Urinary bladder (tissue), 4 donors: Measurements from ENCODE around the gene PTTG1IP. TPM values are rescaled to one million over a fixed set of nuclear protein-coding genes. Genes with fewer than 3 reads are reported as not detected.
"Not testable (repeated sequence)": the region's sequence is repeated elsewhere in the genome, so short reads cannot be mapped to it uniquely, and the experiment has no call there.

Experiments
- DNase-seq: peaks from one replicate; pipeline ENCODE4 v3.0.0-alpha.2; 2015; ENCODE audit errors: extremely low spot score
- H3K27ac ChIP-seq: one replicate; pipeline ENCODE4 v1.5.1; 2013; ENCODE audit warnings: low read depth, mild to moderate bottlenecking, moderate library complexity
- H3K36me3 ChIP-seq: one replicate; pipeline ENCODE4 v1.6.1; 2013; ENCODE audit warnings: mild to moderate bottlenecking, moderate library complexity; ENCODE audit not compliant: insufficient read depth
- H3K4me1 ChIP-seq: one replicate; pipeline ENCODE4 v1.6.1; 2013; ENCODE audit warnings: mild to moderate bottlenecking, moderate library complexity; ENCODE audit not compliant: insufficient read depth
- H3K4me3 ChIP-seq: one replicate; pipeline ENCODE4 v1.5.1; 2013; ENCODE audit warnings: low read depth, low read length
- WGBS: extraction: QIAGEN DNeasy Blood & Tissue Kit; methylation state at CpG from one replicate; pipeline ENCODE4 v1.1.7; 2013; 5-methylcytosine and 5-hydroxymethylcytosine counted together
- polyA plus RNA-seq: library from polyadenylated mRNA; stranded (reverse); fragments of 200-250 nt; gene quantifications from one replicate; pipeline ENCODE4 v1.2.3, GENCODE V29; 2013
- total RNA-seq: library from RNA; depleted of rRNA; stranded (reverse); fragments of >200 nt; gene quantifications from one replicate; pipeline ENCODE4 v1.2.3, GENCODE V29; 2014
- donor health status: healthy with polysubstance abuse.
- donor health status: healthy.

Gene PTTG1IP
- total and polyA plus RNA-seq, 2 donors = 154 to 233 TPM

DNA sequence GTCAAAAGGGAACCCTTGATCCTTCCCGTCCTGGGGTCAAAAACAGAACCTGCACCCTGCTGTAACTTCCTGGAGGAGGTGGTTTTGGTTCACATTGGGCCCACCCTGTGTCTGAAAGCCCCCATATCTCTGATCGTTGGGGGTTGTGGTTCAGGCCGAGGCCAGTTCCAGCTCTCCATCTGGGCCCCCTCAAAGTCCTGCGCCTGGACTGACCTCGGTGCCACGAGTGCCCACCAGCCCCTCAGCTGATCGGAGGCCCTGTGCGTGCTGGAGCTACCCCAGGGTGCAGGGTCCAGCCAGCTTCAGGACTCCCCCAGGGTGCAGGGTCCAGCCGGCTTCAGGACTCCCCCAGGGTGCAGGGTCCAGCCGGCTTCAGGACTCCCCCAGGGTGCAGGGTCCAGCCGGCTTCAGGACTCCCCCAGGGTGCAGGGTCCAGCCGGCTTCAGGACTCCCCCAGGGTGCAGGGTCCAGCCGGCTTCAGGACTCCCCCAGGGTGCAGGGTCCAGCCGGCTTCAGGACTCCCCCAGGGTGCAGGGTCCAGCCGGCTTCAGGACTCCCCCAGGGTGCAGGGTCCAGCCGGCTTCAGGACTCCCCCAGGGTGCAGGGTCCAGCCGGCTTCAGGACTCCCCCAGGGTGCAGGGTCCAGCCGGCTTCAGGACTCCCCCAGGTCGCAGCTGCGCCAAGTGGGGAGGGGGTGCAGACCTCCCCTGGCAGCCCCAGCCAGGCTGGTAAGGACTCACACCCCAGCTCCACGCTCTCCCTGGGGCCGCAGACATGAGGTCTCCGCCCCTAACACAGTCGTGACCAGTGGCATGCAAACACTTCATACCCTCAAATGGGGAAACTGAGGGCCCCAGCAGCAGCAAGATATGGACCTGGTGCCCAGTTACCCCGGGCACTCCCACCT lies 39.3 kb upstream of the PTTG1IP start:
- H3K4me3 ChIP-seq, DNase-seq, H3K27ac ChIP-seq, H3K4me1 ChIP-seq, H3K36me3 ChIP-seq: not testable (repeated sequence)
- WGBS = 76% methylated on average over 19 of the region's 25 CpGs

DNA sequence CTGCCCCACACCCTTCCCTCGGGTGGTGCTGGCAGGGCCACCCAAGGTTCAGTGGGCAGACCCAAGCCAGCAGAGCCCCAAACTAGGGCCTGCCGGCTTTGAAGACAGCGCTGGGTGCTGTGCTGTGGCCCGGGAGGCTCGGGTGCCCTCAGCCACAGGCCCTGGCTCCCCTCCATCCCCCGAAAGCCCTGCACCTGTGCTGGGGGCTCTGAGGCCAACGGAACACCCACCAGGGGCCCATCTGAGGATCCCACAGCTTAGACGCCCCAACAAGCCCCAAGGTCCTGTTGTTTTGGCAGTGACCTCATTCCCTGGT lies 38.6 kb upstream of the PTTG1IP start:
- no peak for DNase-seq
- Histone ChIP-seq H3K27ac (no peak overlapping the region), H3K4me1 (peaks cover 1% of the 10 kb centered on the region), H3K36me3 (no peaks in the 10 kb centered on the region), H3K4me3 (no peak overlapping the region)
- WGBS = 81% methylated on average over 8 of the region's 8 CpGs

DNA sequence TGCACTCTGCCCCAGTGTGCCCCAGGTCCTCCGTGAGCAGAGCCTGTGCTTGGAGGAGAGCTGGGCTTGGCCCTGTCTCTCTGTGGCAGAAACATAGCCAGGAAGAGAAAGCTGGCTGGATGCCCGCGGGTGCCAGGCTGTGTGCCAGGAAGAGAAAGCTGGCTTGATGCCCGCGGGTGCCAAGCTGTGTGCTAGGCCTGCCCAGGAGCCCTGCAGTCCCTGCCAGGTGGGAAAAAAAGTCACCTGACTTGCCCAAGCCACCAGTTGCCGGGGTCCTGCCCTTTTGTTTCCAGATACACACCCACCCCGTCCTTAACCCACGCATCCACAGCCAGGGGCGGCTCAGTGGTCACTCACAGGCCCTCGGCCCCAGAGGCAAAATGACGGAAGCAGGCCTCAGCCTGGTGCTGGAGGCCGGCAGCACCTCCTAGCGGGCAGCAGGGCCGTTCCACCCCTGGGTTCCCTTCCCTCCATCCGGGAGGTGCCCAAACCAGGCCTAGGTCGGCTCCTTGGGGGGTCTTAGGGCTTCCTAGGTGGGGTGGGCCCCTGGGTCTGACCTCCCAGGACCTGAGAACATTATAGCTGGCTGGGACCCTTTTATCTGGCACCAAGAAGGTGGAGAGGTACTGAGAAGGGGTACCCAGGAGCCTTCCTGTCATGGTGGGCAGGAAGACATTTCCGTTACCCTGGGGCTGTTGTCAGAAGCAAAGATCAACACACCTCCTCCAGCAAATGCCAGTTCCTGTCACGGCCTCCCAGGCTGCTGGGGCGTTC lies 38.1 kb upstream of the PTTG1IP start:
- Histone ChIP-seq H3K36me3 (no peaks in the 10 kb centered on the region), H3K27ac (no peak overlapping the region), H3K4me3 (no peak overlapping the region), H3K4me1 (peaks cover 1% of the 10 kb centered on the region)
- DNase-seq = no peak
- 60% methylated on average over 19 of the region's 19 CpGs for WGBS

DNA sequence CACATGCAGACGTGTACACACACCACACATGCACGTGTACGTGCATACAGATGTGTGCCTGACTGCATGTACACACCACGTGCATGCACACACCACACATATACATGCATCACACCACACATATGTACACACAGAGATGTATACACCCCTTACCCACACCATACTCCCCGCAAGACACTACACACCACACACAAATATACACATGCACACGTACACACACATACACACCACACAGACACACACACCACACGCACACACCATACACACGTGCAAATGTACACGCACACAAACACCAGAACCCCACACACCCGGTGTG lies 37.5 kb upstream of the PTTG1IP start:
- 76% methylated on average over 10 of the region's 10 CpGs for WGBS
- DNase-seq = no peak
- Histone ChIP-seq H3K4me1 (peaks cover 1% of the 10 kb centered on the region), H3K4me3 (no peak overlapping the region), H3K27ac (no peak overlapping the region), H3K36me3 (no peaks in the 10 kb centered on the region)

DNA sequence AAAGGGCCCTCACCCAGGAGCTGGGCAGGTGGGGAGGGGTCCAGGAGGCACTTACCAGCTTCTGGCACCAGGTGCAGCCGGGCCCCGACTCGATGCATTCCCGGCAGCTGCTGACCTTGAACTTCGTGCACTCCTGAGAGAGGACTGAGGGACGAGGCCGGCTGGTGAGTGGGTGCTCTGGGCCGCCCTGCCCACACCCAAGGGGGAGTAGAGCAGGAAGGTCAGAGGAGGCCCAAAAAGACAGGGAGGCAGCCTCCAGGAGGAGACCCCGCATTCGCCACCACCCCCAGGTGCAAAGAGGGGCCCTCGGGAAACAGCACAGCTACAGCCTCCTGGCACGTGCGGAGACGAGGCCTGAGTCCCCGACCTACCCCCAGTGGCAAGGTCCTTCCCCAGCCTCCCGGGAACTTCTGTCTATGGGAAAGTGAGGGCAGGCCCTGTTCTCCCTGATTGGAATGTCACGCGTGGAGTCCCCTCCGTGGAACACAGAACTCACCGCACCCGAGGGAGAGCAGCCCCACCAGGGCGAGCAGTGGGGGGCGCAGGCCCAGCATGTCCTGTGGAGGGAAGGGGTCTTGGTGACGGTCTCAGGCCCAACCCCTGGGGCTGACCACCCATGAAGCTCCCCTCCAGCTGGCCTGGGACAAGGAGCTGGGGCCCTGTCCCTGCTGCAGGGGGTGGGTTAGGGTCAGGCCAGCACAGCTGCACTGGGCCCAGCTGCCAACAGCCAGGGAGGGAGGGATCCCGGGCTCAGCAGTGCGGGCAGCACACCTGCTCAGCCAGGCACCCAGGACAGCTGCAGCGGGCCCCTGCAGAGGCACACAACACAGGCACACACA lies 37.0 kb upstream of the PTTG1IP start:
- no peak for DNase-seq
- H3K27ac ChIP-seq = no peak overlapping the region
- no peak overlapping the region for H3K4me3 ChIP-seq
- no peaks in the 10 kb centered on the region for H3K36me3 ChIP-seq
- peaks cover 1% of the 10 kb centered on the region for H3K4me1 ChIP-seq
- WGBS = 85% methylated on average over 27 of the region's 27 CpGs

DNA sequence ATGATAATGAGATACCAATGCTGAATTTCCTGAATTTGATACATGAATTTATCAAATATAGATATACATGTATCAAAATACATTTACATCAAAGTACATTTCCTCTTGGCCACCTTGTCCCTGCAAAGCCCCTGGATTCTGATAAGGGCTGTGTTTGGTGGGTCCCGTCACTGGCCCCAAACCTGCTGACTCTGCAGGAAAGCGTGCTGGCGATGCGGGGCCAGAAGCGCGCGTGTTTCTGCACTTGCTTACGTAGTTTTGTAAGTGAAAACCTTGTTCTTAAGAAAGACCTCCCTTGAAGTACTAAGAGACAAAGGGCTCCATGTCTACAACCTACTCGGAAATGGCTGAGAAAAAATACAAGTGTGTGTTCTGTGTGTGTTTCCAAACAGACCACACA lies 36.2 kb upstream of the PTTG1IP start:
- WGBS = 80% methylated on average over 9 of the region's 9 CpGs
- DNase-seq = no peak
- H3K36me3 ChIP-seq = no peaks in the 10 kb centered on the region
- H3K4me3 ChIP-seq = no peak overlapping the region
- peaks cover 1% of the 10 kb centered on the region for H3K4me1 ChIP-seq
- no peak overlapping the region for H3K27ac ChIP-seq

DNA sequence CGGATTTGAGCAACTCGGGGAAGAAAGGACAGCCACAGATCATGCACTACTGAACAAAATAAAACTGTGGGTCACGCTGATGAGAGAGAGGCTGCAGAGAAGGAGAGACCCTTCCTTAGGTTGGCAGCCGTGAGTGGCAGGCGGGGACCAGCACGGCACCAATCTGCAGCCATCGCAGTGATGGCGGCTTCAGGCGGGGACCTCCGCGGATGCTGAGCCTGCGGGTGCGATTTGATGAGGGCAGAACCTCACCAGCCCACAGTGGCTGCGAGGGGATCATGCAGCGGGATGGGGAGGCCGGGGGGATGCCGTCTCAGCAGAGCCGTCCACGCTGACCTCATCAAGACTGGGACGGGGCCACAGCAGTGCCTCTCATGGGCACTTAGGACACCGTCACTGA lies 35.4 kb upstream of the PTTG1IP start:
- DNase-seq = no peak

DNA sequence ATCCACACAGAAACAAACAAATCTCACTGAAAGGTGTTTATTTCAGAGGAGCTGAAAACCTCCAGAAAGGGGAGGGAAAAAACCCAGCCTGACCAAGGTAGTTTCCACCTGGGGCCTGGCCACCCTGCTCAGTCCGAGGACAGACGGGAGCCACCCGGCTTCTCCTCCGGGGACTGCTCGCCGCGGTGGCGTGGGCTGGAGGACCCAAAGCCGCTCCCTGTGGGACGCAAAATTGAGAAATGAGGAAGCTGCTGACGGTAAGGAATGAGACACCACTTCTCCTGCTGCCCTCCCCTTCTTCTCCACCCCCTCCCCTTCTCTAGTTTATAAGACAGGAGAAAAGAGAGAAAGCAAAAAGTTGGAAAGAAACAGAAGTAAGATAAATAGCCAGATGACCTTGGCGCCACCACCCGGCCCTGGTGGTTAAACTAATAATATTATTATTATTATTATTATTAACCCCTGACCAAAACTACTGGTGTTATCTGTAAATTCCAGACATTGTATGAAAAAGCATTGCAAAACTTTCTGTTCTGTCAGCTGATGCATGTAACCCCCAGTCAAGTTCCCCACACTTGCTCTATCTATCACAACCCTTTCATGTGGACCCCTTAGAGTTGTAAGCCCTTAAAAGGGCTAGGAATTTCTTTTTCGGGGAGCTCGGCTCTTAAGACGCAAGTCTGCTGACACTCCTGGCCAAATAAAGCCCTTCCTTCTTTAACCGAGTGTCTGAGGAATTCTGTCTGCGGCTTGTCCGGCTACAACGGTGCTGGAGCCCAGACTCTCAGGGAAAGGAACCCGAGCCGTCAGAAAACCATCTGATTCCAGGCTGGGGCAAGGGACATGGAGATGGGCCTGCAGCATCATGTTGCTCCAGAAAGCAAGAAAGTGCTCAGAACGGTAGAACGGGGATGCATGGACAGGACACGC lies 34.7 kb upstream of the PTTG1IP start:
- no peaks in the 10 kb centered on the region for H3K4me1 ChIP-seq
- DNase-seq = no peak
- H3K36me3 ChIP-seq = no peaks in the 10 kb centered on the region
- no peak overlapping the region for H3K4me3 ChIP-seq
- no peak overlapping the region for H3K27ac ChIP-seq
- WGBS = 29% methylated on average over 25 of the region's 25 CpGs

More for the DNA sequence above, 35.4 kb upstream of the PTTG1IP start:
- Histone ChIP-seq H3K4me1 (peaks cover 1% of the 10 kb centered on the region), H3K36me3 (no peaks in the 10 kb centered on the region), H3K27ac (no peak overlapping the region), H3K4me3 (no peak overlapping the region)
- 89% methylated on average over 21 of the region's 21 CpGs for WGBS

DNA sequence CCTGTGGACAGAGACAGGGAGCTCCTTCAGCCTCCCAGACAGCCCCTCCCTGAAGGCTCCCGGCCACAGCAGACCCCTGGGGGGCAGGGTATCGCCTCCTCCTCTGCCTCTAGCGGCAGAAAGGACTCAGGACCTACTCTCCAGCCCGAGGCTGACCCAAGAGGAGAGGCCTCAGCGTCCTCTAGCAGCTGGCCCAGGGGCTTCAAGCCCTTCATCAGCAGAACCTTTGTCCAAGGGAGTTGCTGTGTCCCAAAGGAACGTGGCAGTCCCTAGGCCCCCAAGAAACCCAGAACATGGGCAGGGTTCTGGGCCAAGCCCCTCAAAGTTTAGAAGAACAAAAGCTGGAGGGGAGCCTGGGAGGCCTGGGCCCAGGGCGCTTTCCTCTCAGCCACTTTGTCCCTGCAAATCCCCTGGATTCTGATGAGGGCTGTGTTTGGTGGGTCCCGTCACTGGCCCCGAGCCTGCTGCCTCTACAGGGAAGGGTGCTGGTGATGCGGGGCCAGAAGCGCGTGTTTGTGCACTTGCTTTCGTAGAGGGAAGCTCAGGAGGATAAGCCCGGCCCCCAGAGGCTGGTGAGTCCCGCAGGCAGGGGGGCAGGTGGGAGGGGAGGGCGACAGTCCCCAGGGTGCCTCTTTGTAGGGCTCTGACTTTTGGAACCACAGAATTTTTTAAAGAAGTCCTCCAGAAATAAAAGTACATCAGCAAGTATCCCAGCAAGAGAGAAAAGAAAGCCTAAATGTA lies 33.9 kb upstream of the PTTG1IP start:
- no peak for DNase-seq
- 47% methylated on average over 16 of the region's 16 CpGs for WGBS
- H3K36me3 ChIP-seq = no peaks in the 10 kb centered on the region
- no peak overlapping the region for H3K27ac ChIP-seq
- H3K4me3 ChIP-seq = no peak overlapping the region
- H3K4me1 ChIP-seq = no peaks in the 10 kb centered on the region

DNA sequence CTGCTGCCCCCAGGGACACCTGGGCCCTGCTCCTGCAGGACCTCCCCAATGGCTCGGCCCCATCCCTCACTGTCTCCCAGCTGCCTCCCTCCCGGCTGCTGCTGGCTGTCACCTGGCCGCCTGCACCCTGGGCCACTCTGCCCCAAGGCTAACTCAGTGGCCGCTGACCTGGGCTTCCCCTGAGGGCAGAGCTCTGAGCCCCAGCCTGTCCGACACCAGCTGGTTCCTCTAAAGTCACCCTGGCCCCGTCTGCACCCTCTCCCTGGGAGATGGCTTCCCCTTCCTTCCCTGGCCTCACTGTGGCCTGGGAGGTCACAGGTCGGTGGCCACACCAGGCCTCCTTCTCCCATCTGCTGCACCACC lies 32.2 kb upstream of the PTTG1IP start:
- WGBS = 84% methylated on average over 7 of the region's 7 CpGs
- DNase-seq = no peak
- H3K4me1 ChIP-seq = no peaks in the 10 kb centered on the region
- H3K36me3 ChIP-seq = no peaks in the 10 kb centered on the region
- no peak overlapping the region for H3K27ac ChIP-seq
- H3K4me3 ChIP-seq = no peak overlapping the region

DNA sequence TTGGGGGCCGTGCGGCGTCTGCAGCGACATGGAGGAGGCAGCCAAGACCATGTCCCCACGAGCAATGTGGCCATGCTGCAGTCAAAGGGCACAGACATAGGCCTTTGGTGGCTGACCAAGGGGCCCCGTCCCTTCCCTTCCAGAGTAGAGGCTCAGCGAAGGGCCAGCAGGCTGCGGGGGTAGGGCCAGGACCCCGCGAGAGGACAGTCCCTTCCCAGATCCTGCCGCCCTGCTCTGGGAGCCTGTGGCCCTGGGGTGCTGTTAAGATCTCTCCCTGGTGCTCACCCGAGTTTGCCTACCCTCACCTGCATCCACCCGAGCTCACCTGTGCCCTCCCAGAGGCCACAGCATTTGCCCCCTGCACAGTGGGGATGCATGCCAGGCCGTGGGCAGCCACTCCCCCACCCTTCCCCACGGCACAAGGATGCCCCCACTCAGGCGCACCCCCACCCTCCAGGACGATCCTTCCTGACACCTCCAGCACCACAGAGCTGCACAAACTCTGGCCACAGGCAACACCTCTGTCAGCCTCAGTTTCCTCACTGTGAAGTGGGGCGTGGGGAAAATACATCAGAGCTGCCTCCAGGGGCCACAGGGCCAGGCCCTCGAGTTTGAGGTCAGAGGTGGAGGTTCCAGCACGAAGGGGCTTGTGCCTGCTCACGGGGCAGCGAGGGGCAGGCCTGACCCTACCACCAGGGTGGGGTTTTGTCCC lies 31.7 kb upstream of the PTTG1IP start:
- DNase-seq = no peak
- Histone ChIP-seq H3K27ac (no peak overlapping the region), H3K4me3 (no peak overlapping the region), H3K36me3 (no peaks in the 10 kb centered on the region), H3K4me1 (no peaks in the 10 kb centered on the region)
- 89% methylated on average over 22 of the region's 22 CpGs for WGBS
